OCI-LY1 (cell line): ENCODE data around the gene CARNS1.

ENCODE experiments used
- H2AFZ ChIP-seq: fragments of 200-600 bp; sonication (generic), shearing (Covaris generic); 2 replicates; pipeline ENCODE4 v1.6.0; 2014; ENCODE audit warnings: antibody characterized with exemption, mild to moderate bottlenecking, low read length
- H3F3A ChIP-seq: fragments of 200-600 bp; sonication (generic), shearing (Covaris generic); 2 replicates; pipeline ENCODE4 v1.6.0; 2014; ENCODE audit warnings: mild to moderate bottlenecking, antibody characterized with exemption, low read length, moderate library complexity; ENCODE audit not compliant: insufficient read depth
- H3K27ac ChIP-seq: fragments of 200-600 bp; sonication (generic); 2 replicates; pipeline ENCODE4 v1.5.1; 2014; ENCODE audit warnings: low read length, mixed run types, mild to moderate bottlenecking, low read depth; ENCODE audit not compliant: poor library complexity, severe bottlenecking
- H3K27me3 ChIP-seq: fragments of 200-600 bp; sonication (generic); 2 replicates; pipeline ENCODE4 v1.6.0; 2014; ENCODE audit warnings: antibody characterized with exemption, mild to moderate bottlenecking, low read length, moderate library complexity; ENCODE audit not compliant: insufficient read depth
- H3K36me3 ChIP-seq: fragments of 200-600 bp; sonication (generic); 2 replicates; pipeline ENCODE4 v1.6.1; 2014; ENCODE audit warnings: mild to moderate bottlenecking, antibody characterized with exemption, low read length, moderate library complexity, mixed read lengths; ENCODE audit not compliant: insufficient read depth
- H3K4me1 ChIP-seq: fragments of 200-600 bp; sonication (generic); 2 replicates; pipeline ENCODE4 v1.5.1; 2014; ENCODE audit warnings: mild to moderate bottlenecking, low read length, moderate library complexity; ENCODE audit not compliant: insufficient read depth, severe bottlenecking
- H3K4me2 ChIP-seq: fragments of 200-600 bp; sonication (generic), shearing (Covaris generic); 2 replicates; pipeline ENCODE4 v1.6.1; 2014; ENCODE audit warnings: low read length
- H3K4me3 ChIP-seq: fragments of 200-600 bp; sonication (generic); 2 replicates; pipeline ENCODE4 v1.5.1; 2014; ENCODE audit warnings: low read length, low read depth, mild to moderate bottlenecking, mixed read lengths; ENCODE audit not compliant: poor library complexity, severe bottlenecking
- H3K79me2 ChIP-seq: fragments of 200-600 bp; shearing (Covaris generic); 2 replicates; pipeline ENCODE4 v1.6.1; 2016; ENCODE audit warnings: mixed run types, low read length, mixed read lengths; ENCODE audit not compliant: insufficient read depth
- H3K9ac ChIP-seq: fragments of 200-600 bp; sonication (generic), shearing (Covaris generic); 2 replicates; pipeline ENCODE4 v1.6.1; 2014; ENCODE audit warnings: mild to moderate bottlenecking, low read length, mixed read lengths
- H3K9me2 ChIP-seq: fragments of 200-600 bp; sonication (generic), shearing (Covaris generic); 2 replicates; pipeline ENCODE4 v1.6.1; 2014; ENCODE audit warnings: low read depth, mild to moderate bottlenecking, low read length, mixed read lengths
- H3K9me3 ChIP-seq: fragments of 200-600 bp; shearing (Covaris generic); 2 replicates; pipeline ENCODE4 v1.6.1; 2014; ENCODE audit warnings: low read length, mixed read lengths
- H4K20me1 ChIP-seq: fragments of 200-600 bp; sonication (generic), shearing (Covaris generic); 2 replicates; pipeline ENCODE4 v1.6.0; 2016; ENCODE audit warnings: mild to moderate bottlenecking, low read length; ENCODE audit not compliant: insufficient read depth
- EZH2 ChIP-seq: fragments of 200-600 bp; sonication (generic), shearing (Covaris generic); IDR thresholded peaks from 2 replicates; pipeline ENCODE4 v1.8.0; 2017; ENCODE audit warnings: borderline replicate concordance, mixed run types, mild to moderate bottlenecking, antibody characterized with exemption, low read length, moderate library complexity, mixed read lengths
- TF ChIP-seq, protein P1 (sequence below): fragments of 200-600 bp; sonication (generic), shearing (Covaris generic); IDR thresholded peaks from 2 replicates; pipeline ENCODE4 v1.5.1; 2017; ENCODE audit warnings: mild to moderate bottlenecking, antibody characterized with exemption, low read length, moderate library complexity, mixed read lengths

CARNS1 gene

DNA sequence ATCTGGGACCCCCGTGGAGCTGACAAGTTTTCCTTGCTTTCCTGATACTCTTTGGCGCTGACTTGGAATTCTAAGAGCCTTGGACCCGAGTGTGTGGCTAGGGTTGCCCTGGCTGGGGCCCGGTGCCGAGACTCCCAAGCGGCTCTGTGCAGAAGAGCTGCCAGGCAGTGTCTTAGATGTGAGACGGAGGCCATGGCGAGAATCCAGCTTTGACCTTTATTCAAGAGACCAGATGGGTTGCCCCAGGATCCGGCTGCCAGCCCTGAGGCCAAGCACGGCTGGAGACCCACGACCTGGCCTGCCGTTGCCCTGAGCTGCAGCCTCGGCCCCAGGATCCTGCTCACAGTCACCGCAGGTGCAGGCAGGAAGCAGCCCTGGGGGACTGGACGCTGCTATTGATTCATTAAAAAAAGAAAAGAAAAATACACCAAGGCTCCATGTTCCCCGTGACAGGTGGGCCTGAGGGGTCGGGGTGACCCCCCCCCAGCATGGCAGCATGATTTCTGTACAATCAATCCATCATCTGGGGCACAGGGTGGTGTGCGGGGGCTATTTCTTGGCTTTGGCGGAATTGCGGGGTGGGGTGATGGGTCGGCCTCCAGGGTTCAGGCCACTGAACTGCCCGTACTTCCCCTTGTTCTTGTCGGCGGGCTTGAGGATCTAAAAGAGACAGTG is 17.4 kb upstream of the CARNS1 start:
- H4K20me1 ChIP-seq, result no peaks in the 10 kb centered on the region

DNA sequence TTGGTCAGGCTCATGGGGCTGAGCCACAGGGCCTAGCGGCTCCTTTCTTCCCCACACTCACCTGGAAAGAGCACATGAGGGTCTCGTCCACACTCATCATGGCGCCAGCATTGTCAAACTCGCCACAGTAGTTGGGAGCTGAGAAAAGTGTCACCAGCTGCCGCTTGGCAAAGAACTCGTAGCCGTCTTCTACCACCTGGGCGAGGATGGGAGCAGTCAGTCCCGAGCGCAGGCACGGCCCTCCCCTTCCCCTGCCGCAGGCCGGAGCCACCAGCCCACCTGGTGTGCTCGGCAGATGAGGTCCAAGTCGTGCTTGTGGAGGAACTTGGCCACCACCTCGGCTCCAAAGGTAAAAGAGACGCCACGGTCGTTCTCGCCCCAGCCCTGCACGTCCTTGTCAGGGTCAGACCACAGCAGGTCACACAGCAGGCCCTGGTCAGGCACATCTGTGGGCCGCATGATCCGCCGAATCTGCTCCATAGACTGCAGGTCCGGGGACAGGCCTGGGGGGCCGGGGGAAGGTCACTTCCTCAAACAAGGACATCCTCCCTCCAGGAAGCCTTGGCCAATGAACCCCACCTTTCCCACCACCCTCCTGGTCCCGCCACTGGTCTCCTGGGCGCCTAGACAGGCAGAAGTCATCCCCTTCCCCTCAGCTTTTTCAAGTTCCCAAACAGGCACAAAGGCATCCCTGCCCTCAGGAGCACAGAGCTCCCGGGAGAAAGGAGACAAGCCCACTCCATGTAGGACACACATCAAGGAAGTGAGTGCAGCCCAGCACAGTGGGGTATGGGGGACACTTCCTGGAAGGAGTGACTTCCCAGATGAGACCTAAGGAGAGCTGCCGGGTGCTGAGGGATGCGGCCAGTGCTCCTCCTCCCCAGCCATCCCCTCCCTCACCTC is 16.6 kb upstream of the CARNS1 start:
- Histone ChIP-seq H3F3A (no peaks in the 10 kb centered on the region; the same call in 1 of the 2 replicates), H3K27ac (peak overlapping the region; percentile 50), H2AFZ (no peak overlapping the region), H3K4me2 (peak overlapping the region; percentile 96), H3K36me3 (peaks cover 53% of the 10 kb centered on the region), H3K9ac (peak overlapping the region; percentile 30; the same call in 1 of the 2 replicates), H4K20me1 (no peaks in the 10 kb centered on the region), H3K4me3 (peak overlapping the region; percentile 94), H3K9me3 (no peaks in the 10 kb centered on the region), H3K79me2 (peaks cover 9% of the 10 kb centered on the region; the same call in 1 of the 2 replicates), H3K4me1 (peaks cover 64% of the 10 kb centered on the region), H3K9me2 (no peaks in the 10 kb centered on the region), H3K27me3 (no peaks in the 10 kb centered on the region)
- TF ChIP-seq, protein P1, sequence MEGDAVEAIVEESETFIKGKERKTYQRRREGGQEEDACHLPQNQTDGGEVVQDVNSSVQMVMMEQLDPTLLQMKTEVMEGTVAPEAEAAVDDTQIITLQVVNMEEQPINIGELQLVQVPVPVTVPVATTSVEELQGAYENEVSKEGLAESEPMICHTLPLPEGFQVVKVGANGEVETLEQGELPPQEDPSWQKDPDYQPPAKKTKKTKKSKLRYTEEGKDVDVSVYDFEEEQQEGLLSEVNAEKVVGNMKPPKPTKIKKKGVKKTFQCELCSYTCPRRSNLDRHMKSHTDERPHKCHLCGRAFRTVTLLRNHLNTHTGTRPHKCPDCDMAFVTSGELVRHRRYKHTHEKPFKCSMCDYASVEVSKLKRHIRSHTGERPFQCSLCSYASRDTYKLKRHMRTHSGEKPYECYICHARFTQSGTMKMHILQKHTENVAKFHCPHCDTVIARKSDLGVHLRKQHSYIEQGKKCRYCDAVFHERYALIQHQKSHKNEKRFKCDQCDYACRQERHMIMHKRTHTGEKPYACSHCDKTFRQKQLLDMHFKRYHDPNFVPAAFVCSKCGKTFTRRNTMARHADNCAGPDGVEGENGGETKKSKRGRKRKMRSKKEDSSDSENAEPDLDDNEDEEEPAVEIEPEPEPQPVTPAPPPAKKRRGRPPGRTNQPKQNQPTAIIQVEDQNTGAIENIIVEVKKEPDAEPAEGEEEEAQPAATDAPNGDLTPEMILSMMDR, result no peak

More for the DNA sequence above, 17.4 kb upstream of the CARNS1 start:
- Histone ChIP-seq H3K9me2 (no peaks in the 10 kb centered on the region), H3F3A (no peaks in the 10 kb centered on the region; the same call in 1 of the 2 replicates), H3K4me1 (peaks cover 61% of the 10 kb centered on the region), H3K27me3 (no peaks in the 10 kb centered on the region), H3K27ac (peak overlapping the region; percentile 50), H3K4me2 (peak overlapping the region; percentile 96; the same call in 1 of the 2 replicates), H3K9me3 (no peaks in the 10 kb centered on the region), H3K9ac (no peak overlapping the region; the same call in 1 of the 2 replicates), H2AFZ (no peak overlapping the region), H3K79me2 (peaks cover 9% of the 10 kb centered on the region; the same call in 1 of the 2 replicates), H3K36me3 (peaks cover 59% of the 10 kb centered on the region), H3K4me3 (no peak overlapping the region)
- TF ChIP-seq, protein P1, result no peak
- TF ChIP-seq EZH2, result no peak

DNA sequence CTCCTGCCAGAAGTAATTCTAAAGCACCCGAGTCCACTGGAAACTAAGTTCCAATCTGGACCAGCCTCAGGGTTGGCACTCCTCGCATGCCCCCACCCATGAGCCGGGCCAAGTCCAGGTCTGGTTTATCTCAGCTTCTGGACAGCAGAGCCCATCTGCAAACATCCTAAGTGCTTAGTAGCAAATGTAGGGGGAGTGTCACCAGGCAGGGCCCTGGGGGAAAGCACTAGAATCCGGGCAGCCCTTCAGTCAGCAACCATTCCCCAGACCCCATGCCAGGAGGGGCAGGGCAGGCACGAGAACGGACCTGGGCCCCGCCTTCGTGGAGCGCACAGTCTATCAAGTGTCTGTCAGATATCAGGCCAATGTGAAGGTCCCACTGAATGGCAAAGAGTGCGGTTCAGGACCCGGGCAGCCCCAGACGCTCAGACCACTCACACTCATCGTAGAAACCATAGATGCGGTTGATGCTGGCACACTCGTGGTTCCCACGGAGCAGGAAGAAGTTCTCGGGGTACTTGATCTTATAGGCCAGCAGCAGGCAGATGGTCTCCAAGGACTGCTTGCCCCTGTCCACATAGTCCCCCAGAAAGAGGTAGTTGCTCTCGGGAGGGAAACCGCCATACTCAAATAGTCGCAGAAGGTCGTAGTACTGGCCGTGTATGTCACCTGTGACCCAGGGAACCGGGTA is 15.1 kb upstream of the CARNS1 start:
- H3K4me2 ChIP-seq, result peak overlapping the region; percentile 96
- no peaks in the 10 kb centered on the region for H3K9me2 ChIP-seq
- peaks cover 43% of the 10 kb centered on the region for H3K36me3 ChIP-seq
- H3F3A ChIP-seq, result no peaks in the 10 kb centered on the region; the same call in 1 of the 2 replicates
- peaks cover 77% of the 10 kb centered on the region for H3K4me1 ChIP-seq
- no peaks in the 10 kb centered on the region for H3K9me3 ChIP-seq
- H4K20me1 ChIP-seq, result no peaks in the 10 kb centered on the region
- no peaks in the 10 kb centered on the region for H3K27me3 ChIP-seq
- TF ChIP-seq, protein P1, result no peak
- no peak for TF ChIP-seq EZH2
- no peak overlapping the region for H2AFZ ChIP-seq
- H3K27ac ChIP-seq, result peak overlapping the region; percentile 71
- H3K79me2 ChIP-seq, result peaks cover 9% of the 10 kb centered on the region; the same call in 1 of the 2 replicates
- H3K4me3 ChIP-seq, result peak overlapping the region; percentile 94
- H3K9ac ChIP-seq, result peak overlapping the region; percentile 96
